GM18517 (cell line): ENCODE measurements around the gene AGO3.
A peak's percentile ranks its signal among the peaks of the same experiment; 100 is the strongest.
"Not testable (repeated sequence)": the region's sequence is repeated elsewhere in the genome, so short reads cannot be mapped to it uniquely, and the experiment has no call there.

ENCODE experiments used
- ATAC-seq: cut with Tn5 transposase; IDR thresholded peaks from one replicate; pipeline ENCODE4 v1.9.1; 2021; ENCODE audit warnings: mild to moderate bottlenecking, moderate library complexity; ENCODE audit not compliant: unreplicated experiment

The AGO3 gene

DNA sequence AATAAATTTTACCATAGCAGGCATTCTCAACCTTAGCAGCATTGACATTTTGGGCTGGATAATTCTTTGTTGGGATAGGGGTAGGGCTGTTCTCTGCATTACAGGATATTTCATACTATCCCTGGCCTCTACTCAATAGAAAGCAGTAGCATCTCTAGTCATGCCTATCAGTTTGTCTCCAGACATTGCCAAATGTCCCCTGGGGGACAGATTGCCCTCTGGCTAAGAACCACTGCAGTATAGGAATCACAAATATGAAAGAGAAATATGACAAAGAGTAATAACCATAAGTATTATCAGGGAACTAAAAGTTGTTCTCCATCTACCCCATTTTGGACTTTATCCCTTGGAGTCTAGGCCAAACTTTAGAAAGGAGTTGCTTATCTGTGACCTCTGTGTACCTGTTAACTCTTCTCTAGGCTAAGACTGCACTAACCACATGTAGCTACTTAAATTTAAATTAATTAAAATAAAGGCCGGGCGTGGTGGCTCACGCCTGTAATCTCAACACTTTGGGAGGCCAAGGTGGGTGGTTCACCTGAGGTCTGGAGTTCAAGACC, 76.1 kb downstream of the AGO3 start:
- ATAC-seq = no peak

GRCh38 chr1:36007741-36008140, 76.8 kb downstream of the AGO3 start:
- no peak for ATAC-seq

DNA sequence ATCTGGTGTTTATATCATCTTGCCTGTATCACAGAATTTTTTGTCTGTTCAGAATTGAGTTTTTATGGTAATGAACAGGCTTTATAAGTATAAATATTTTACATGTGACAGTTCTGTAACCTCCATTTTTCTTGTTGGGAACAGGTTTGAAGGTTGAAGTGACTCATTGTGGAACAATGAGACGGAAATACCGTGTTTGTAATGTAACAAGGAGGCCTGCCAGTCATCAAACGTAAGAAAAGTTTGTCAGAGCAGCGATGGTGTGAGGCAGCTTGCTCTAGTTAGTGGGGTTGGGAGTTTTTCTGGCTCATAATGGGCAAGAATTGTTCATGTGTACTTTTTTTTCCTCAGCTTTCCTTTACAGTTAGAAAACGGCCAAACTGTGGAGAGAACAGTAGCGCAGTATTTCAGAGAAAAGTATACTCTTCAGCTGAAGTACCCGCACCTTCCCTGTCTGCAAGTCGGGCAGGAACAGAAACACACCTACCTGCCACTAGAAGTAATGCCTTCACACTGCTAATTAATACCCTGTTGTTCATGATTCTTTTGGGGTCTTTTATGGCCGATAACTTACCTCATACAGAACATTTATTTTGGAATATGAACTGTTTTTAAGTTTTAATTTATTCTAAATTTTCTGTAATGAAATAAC, 77.8 kb downstream of the AGO3 start:
- no peak for ATAC-seq

DNA sequence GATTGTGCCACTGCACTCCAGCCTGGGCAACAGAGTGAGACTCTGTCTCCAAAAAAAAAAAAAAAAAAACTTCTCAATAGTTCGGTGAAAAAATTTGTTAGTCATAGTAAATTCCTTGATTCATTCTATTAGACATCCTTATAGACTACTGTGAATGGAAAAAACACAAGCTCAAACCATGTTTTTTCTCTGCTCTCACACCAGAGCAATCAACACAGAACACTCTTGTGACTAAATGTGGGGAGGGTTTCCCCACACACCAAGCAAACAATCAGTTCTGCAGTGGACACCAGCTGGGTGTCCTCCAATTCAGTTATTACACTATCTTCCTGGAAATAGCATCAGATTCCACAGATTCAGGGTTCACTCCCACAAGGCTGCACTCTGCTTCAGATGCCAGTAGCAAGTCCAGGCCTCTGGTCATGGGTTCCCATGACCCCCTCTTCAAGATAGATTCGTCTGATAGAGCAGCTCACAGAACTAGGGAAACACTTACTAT, 83.9 kb downstream of the AGO3 start:
- ATAC-seq = no peak

DNA sequence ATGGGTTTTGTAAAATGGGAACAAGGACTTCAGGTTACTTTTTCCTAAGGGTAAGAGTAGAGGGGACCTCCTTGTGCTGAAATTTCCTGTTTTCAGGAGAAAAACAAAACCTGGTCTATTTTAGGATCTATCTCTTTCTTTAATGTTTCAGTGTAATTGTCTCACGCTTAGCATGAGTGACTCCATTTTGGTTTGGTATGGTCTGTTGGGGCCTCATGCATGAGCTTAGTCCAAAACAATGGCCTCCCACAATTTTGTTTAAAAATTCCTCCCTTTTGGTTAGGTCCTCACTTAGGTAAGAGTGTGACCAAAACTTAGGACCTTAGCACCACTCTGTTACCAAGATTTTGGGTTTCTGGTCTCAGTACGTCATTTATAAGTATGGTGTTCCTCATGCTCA, 85.8 kb downstream of the AGO3 start:
- no peak for ATAC-seq

DNA sequence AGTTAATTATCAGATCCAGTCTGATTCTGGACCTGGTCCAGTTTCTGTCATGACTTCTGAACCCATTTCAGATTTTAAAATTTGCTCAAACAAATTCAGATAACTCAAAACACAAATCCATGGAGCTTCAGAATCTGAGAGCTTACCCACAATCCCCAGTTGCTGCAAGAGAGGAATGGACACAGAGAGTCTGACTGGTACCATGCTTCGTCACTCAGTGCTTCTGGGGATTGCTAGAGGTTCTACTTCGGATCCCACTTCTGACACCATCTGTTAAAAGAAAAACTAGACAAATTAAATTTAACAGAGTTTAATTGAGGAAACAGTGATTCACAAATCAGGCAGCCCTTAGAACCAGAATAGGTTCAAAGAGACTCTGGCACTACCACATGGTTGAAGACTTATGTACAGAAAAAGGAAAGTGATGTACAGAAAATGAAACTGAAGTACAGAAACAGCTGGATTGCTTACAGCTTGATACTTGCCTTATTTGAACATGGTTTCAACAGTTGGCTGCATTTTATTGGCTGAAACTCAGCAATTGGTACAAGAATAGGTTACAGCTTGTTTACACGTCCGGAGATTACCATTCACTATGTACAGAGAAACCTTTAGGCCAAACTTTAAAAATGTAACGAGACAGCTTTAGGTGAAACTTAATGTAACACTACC, 92.3 kb downstream of the AGO3 start:
- peak; percentile 80 for ATAC-seq

- not testable (repeated sequence) for ATAC-seq
Observed at GRCh38 chr1:36024024-36024423, 93.1 kb downstream of the AGO3 start.

DNA sequence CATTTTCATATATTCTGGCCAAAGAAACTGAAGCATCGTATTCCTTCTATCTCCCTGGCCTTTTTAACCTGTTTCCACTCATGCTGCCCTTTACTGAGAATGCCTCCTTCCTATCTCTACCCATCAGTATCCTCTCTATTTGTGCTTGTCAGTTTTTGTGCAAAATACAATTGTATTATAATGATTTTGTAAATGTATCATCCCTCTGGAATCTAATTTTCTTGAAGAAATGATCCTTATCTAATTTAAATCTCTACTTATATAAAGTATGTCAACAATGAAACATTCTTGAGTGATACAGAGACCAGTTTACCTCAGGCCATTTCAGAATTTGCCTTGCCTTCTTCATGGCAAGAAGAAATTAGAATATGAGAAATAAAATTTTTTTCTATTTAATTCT, 93.9 kb downstream of the AGO3 start:
- ATAC-seq = no peak

- ATAC-seq = no peak
Observed at GRCh38 chr1:36027766-36028165, 96.9 kb downstream of the AGO3 start.

DNA sequence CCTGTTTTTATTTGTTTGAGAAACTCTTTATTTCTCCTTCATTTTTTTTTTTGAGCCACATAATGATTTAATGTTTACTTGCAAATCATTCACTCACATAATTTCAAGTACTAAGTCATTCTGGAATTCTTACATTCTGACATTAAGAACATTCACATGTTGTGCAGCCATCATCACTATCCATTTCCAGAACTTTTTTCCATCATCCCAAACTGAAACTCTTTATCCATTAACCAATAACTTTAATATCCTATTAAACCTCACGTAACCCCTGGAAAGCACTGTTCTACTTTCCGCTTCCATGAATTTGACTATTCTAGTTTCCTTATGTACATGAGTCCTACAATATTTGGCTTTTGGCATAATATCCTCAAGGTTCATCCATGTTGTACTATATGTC, 100.5 kb downstream of the AGO3 start:
- no peak for ATAC-seq

DNA sequence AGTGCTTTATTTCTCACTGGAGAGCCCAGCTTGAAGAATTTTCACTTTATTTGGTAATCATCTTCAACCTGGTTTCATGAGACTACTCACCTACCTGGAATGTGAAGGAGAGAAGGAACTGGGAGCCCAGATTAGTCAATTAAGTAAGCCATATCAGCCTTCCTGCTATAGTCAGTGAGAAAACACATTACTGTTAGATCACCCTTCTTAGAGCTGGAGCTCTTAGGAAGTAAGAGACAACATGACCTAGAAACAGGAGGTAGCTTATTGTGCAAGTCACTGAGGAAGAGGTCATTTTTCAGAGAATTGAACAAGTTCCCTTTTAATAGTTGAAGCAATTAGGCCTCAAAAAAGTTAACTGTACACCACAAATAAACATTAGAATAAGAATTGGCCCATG, 103.8 kb downstream of the AGO3 start:
- ATAC-seq = no peak

- no peak for ATAC-seq
Observed at GRCh38 chr1:36035154-36035553, 104.2 kb downstream of the AGO3 start.

DNA sequence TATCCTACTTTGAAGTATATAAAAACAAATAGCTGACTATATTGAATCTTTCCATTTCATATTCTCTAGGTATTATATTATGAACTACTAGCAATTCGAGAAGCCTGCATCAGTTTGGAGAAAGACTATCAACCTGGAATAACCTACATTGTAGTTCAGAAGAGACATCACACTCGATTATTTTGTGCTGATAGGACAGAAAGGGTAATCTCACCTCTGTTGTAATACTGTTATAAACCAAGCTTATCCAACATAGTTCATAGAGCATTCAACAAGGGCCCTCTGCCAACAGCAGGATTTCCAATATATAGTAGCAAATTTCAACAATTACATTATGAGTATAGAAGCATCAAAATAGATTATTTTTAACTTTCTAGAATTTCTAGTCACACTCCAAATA, 109.3 kb downstream of the AGO3 start:
- no peak for ATAC-seq

- no peak for ATAC-seq
Observed at GRCh38 chr1:36051821-36052220, 120.9 kb downstream of the AGO3 start.

DNA sequence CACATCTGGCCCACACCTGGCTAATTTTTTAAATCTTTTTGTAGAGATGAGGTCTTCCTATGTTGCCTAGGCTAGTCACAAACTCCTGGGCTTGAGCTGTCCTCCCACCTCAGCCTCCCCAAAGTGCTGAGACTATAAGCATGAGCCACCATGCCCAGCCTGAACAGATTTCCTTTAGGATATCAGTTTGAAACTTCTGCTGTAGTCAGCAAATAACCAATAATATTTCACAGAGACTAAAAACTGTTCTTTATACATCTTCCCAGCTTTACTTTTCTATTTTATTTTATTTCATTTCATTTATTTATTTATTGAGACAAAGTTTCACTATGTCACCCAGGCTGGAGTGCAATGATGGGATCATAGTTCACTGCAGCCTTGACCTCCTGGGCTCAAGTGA, 123.1 kb downstream of the AGO3 start:
- ATAC-seq = no peak

DNA sequence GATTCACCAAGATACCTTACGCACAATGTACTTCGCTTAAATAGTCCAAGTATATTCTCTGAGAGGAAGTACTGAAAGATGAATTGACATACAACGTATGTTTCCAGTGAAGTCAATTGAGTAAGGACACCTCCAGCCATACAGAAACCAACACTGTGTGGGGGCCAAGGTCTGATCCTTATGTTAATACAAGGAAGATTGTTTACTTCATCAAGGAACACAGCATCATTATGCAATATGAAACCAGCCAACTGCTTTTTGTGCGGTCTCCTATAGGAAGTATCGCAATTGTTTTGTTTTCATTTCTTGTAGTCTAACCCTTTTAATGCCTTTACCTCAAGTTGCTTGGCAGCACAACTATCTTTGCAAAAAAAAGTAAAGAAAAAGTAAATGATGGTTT, 124.8 kb downstream of the AGO3 start:
- ATAC-seq = no peak

GRCh38 chr1:36062315-36062714, 131.4 kb downstream of the AGO3 start:
- no peak for ATAC-seq

- no peak for ATAC-seq
Observed at GRCh38 chr1:36067871-36068270, 137.0 kb downstream of the AGO3 start.

- no peak for ATAC-seq
Observed at GRCh38 chr1:36068866-36069265, 138.0 kb downstream of the AGO3 start.

GRCh38 chr1:36070349-36070748, 139.4 kb downstream of the AGO3 start:
- no peak for ATAC-seq

DNA sequence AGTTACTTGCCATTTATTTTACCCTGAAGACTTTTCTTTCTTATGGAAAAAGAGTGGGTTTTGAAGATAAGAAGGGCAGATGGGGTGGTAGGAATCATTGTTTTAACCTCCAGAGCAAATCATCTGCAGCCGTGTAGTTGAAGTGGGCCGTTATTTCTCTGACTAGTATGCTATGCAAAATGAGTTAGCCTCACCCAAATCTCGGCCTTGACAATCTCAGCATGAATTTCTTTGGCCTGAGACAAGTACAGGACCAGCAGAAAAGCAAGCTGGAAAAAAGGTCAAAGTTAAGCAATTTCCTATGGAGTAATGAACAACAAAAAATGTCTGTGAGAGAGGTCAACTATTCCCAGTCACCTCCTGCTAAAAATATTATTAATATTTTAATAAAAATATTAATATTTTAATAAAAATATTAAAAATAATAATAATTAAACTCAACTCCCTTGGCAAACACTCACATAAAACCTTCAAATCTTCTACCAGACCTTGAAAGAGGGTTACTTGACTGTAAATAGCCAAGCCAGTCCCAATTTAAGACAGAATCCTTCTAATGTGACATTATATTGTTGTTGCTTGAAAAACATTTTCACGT, 146.2 kb downstream of the AGO3 start:
- no peak for ATAC-seq

- no peak for ATAC-seq
Observed at GRCh38 chr1:36080236-36080635, 149.3 kb downstream of the AGO3 start.
